HepG2 (cell line): ENCODE measurements around the gene KRT14.

Experiments used
- ATF7 ChIP-seq, 2 experiments: fragments of 450-650 bp in 1 of 2; sonication (generic) in 1 of 2; formaldehyde crosslinking in 1 of 2; IDR thresholded peaks; 2 replicates each; pipeline versions ENCODE4 v1.4.0 to v1.6.1; 2016 to 2020; ENCODE audit warnings: antibody characterized with exemption in 1 of 2, mild to moderate bottlenecking in 1 of 2, missing genetic modification reagents in 1 of 2
- CHD2 ChIP-seq: IDR thresholded peaks from 2 replicates; pipeline ENCODE4 v1.6.1; 2011; ENCODE audit warnings: low read depth, low read length, improper control_type of control experiment
- EP300 ChIP-seq, 3 experiments: sonication (generic) in 1 of 3; formaldehyde crosslinking in 1 of 3; IDR thresholded peaks; 2 replicates each; pipeline versions ENCODE4 v1.5.1 to v1.6.1; 2011 to 2020; ENCODE audit warnings: low read depth in 2 of 3, low read length in 2 of 3, borderline replicate concordance in 1 of 3, improper control_type of control experiment in 1 of 3, mild to moderate bottlenecking in 1 of 3, missing genetic modification reagents in 1 of 3, moderate library complexity in 1 of 3
- HOXA5 ChIP-seq: sonication (generic); formaldehyde crosslinking; IDR thresholded peaks from 2 replicates; pipeline ENCODE4 v1.4.0; 2020; ENCODE audit warnings: missing genetic modification reagents
- KAT7 ChIP-seq: IDR thresholded peaks from 2 replicates; pipeline ENCODE4 v1.6.1; 2018; ENCODE audit warnings: borderline replicate concordance, missing compliant biosample characterization
- KLF16 ChIP-seq, 2 experiments: sonication (generic) in 1 of 2; formaldehyde crosslinking in 1 of 2; IDR thresholded peaks; 2 replicates each; pipeline versions ENCODE4 v1.6.1 to v1.8.0; 2016 to 2023; ENCODE audit warnings: missing genetic modification reagents in 2 of 2, missing compliant biosample characterization in 1 of 2
- NR2F1 ChIP-seq, 2 experiments: fragments of 450-650 bp in 1 of 2; formaldehyde crosslinking in 1 of 2; IDR thresholded peaks; 2 replicates each; pipeline versions ENCODE4 v1.5.0 to v1.6.1; 2016 to 2020; ENCODE audit warnings: mild to moderate bottlenecking in 1 of 2, missing compliant biosample characterization in 1 of 2, missing genetic modification reagents in 1 of 2, moderate library complexity in 1 of 2
- NR3C1 ChIP-seq: sonication (generic); formaldehyde crosslinking; IDR thresholded peaks from 2 replicates; pipeline ENCODE4 v1.4.0; 2020; ENCODE audit warnings: missing genetic modification reagents
- SIN3A ChIP-seq: IDR thresholded peaks from 2 replicates; pipeline ENCODE4 v1.6.1; 2011; ENCODE audit warnings: low read depth, mild to moderate bottlenecking, control low read depth, low read length, borderline replicate concordance
- TAF1 ChIP-seq: sonication (generic); formaldehyde crosslinking; IDR thresholded peaks from 2 replicates; pipeline ENCODE4 v1.4.0; 2020; ENCODE audit warnings: missing genetic modification reagents
- ZNF274 ChIP-seq: sonication (generic); formaldehyde crosslinking; IDR thresholded peaks from 2 replicates; pipeline ENCODE4 v1.5.1; 2020; ENCODE audit warnings: mild to moderate bottlenecking, missing genetic modification reagents
- ZNF605 ChIP-seq: sonication (generic); formaldehyde crosslinking; IDR thresholded peaks from 2 replicates; pipeline ENCODE4 v1.8.0; 2022; ENCODE audit warnings: mild to moderate bottlenecking, missing genetic modification reagents
- TF ChIP-seq, protein P1 (sequence below): sonication (generic); formaldehyde crosslinking; IDR thresholded peaks from 2 replicates; pipeline ENCODE4 v1.5.1; 2020; ENCODE audit warnings: mild to moderate bottlenecking, missing genetic modification reagents, moderate library complexity

DNA sequence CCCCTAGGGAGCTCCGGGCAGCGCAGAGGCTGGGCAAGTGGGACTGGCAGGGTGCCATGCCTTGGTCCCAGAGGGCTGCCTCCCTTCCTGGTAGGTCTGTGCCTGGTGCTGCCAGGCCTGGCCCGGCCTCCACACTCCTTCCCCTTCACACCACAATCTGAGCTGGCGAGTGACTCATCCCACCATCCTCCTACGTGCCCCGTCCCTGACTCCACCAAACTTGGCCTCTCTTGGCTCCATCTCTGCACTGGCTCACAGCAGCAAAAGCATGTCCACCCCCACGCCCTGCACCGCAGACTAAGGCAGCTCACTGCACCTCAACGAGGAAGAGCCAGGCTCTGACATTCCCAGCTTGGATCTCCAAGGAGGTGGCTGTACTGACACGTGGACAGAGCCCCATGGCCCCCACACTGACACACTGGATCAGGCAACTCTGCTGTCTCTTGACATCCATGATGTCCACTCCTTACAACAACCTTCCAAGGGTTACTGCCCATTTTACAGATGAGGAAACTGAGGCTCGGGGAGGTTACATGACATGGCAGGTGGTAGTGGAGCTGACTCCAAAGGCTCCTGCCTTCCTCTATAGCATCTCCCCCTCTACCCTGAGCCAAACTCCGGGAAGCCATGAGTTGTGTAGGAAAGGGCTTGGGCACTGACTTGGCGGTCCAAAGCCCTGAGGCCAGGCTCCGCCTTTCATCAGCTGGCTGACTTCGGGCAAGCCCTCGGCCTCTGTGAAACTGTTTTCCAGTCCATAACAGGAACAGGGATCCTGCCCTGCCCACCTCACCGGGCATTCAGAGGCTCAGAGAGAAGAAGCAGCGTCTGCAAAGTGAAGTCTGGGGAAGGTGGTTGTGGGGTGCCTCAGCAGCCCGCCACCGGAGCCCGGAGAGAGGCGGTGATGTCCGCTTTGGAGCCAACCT is 38.5 kb downstream of the KRT14 start:
- TF ChIP-seq TAF1 (CRISPR knock-in tag) (no peak; the same call in 1 of the 2 replicates), SIN3A (no peak), ZNF605 (CRISPR knock-in tag) (no peak), NR2F1 (CRISPR knock-in tag; IDR thresholded peaks at IDR 0.05) (no peak), ZNF274 (CRISPR knock-in tag) (no peak; the same call in 1 of the 2 replicates), NR3C1 (CRISPR knock-in tag) (no peak), EP300 (IDR thresholded peaks at IDR 0.05; ENCODE audit: low read depth in 2 of 2, low read length in 2 of 2) (no peak), EP300 (CRISPR knock-in tag; IDR thresholded peaks at IDR 0.05; ENCODE audit: borderline replicate concordance) (no peak), KLF16 (CRISPR knock-in tag; IDR thresholded peaks at IDR 0.05) (no peak), KAT7 (no peak), CHD2 (no peak), HOXA5 (CRISPR knock-in tag) (no peak), ATF7 (IDR thresholded peaks at IDR 0.05) (no peak), ATF7 (CRISPR knock-in tag; IDR thresholded peaks at IDR 0.05) (no peak)
- TF ChIP-seq, protein P1, sequence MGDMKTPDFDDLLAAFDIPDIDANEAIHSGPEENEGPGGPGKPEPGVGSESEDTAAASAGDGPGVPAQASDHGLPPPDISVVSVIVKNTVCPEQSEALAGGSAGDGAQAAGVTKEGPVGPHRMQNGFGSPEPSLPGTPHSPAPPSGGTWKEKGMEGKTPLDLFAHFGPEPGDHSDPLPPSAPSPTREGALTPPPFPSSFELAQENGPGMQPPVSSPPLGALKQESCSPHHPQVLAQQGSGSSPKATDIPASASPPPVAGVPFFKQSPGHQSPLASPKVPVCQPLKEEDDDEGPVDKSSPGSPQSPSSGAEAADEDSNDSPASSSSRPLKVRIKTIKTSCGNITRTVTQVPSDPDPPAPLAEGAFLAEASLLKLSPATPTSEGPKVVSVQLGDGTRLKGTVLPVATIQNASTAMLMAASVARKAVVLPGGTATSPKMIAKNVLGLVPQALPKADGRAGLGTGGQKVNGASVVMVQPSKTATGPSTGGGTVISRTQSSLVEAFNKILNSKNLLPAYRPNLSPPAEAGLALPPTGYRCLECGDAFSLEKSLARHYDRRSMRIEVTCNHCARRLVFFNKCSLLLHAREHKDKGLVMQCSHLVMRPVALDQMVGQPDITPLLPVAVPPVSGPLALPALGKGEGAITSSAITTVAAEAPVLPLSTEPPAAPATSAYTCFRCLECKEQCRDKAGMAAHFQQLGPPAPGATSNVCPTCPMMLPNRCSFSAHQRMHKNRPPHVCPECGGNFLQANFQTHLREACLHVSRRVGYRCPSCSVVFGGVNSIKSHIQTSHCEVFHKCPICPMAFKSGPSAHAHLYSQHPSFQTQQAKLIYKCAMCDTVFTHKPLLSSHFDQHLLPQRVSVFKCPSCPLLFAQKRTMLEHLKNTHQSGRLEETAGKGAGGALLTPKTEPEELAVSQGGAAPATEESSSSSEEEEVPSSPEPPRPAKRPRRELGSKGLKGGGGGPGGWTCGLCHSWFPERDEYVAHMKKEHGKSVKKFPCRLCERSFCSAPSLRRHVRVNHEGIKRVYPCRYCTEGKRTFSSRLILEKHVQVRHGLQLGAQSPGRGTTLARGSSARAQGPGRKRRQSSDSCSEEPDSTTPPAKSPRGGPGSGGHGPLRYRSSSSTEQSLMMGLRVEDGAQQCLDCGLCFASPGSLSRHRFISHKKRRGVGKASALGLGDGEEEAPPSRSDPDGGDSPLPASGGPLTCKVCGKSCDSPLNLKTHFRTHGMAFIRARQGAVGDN (CRISPR knock-in tag), result no peak
